GM19043 (cell line): Measurements from ENCODE around the gene NT5C3A.

ENCODE experiments used
- ATAC-seq: cut with Tn5 transposase; IDR thresholded peaks from one replicate; pipeline ENCODE4 v1.9.1; 2021; ENCODE audit warnings: low read depth; ENCODE audit not compliant: unreplicated experiment

The NT5C3A gene

GRCh38 chr7:33076737-33077136 lies 14.2 kb upstream of the NT5C3A start:
- peak; percentile 81 for ATAC-seq

DNA sequence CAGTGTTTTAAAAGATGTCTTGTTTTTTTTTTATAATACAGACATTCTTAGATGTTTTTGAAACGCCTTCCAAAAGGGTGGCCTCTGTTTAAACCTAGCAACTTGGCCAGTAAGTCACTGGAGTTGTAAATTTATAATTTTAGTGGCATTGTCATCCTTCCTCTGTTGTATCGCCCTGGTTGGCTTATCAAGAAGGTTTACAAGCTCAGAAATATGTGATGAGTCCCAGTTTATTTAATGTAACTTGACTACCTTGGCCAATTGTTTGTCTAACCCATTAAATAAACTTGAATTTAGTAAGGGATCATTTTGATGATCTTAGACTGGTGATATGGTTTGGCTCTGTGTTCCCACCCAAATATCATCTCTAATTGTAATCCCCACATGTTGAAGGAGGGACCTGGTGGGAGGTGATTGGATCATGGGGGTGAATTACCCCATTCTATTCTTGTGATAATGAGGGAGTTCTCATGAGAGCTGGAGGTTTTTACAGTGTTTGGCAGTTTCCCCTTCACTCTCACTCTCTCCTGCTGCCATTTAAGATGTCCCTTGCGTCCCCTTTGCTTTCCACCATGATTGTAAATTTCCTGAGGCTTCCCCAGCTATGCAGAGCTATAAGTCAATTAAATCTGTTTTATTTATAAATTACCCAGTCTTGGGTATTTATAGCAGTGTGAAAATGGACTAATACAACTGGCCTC lies 13.4 kb upstream of the NT5C3A start:
- no peak for ATAC-seq

DNA sequence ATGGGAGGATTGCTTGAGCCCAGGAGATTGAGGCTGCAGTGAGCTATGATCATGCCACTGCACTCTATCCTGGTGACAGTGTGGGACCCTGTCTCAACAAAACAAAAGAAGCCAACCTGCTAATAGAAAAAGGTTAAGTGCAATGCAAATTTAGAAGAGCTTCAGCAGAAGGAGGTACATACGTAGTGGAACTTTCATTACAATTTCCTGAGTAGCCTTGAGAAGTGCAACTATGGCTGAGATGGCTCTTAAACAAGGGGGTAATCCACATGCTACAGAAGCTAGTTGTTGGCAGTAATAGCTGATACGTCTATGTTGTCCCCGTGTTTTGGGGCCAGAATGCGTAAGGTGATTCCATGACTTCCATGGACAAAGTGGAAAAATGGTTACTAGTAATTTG lies 10.7 kb upstream of the NT5C3A start:
- no peak for ATAC-seq

DNA sequence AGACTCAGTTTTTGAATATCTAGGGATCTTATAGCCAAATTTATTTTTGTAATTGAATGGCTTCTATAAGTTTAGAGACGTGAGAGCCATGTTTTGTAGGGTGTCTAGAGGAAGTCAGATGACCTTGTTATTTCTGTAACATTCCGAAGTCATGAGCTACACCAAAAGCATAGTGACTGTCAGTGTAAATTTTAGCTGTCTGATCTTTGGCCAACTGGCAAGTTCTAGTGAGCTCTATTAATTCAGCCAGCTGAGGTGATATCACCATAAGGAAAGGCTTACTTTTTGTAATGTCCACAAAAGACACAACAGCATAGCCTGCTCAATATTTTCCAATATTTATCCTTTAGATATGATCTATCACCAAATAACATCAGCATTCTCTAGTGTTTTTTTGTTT lies 9.9 kb upstream of the NT5C3A start:
- no peak for ATAC-seq

- no peak for ATAC-seq
Measured at GRCh38 chr7:33070831-33071230, 8.3 kb upstream of the NT5C3A start.

GRCh38 chr7:33070277-33070676 lies 7.7 kb upstream of the NT5C3A start:
- no peak for ATAC-seq

DNA sequence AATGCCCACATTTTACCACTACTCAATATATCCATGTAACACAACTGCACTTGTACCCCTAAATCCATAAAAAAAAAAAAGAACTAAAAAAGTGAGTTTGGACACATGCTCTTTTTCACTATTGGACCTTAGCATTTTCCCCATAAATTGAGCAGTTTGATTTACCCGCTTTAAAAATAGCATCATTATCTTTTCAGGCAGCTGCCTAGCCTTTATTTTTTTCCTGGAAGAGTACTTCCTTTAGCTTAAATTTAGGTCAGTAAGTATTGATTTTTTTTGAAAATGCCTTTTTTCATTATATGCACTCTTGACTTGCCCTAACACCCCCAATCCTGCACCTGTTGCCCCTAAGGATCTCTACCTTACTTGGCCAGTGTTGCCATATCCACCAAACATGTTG lies 5.3 kb upstream of the NT5C3A start:
- no peak for ATAC-seq

- no peak for ATAC-seq
Measured at GRCh38 chr7:33066771-33067170, 4.2 kb upstream of the NT5C3A start.

DNA sequence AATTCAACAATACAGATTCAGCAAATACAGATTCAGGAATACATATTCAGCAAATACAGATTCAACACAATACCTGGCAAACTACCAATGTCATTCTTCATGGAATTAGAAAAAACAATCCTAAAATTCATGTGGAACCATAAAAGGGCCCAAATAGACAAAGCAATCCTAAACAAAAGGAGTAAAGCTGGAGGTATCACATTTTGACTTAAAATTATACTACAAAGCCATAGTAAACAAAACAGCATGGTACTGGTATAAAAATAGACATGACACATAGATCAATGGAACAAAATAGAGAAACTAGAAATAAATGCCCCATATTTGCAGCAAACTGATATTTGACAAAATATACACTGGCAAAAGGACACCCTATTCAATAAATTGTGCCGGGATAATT lies 3.4 kb upstream of the NT5C3A start:
- no peak for ATAC-seq

DNA sequence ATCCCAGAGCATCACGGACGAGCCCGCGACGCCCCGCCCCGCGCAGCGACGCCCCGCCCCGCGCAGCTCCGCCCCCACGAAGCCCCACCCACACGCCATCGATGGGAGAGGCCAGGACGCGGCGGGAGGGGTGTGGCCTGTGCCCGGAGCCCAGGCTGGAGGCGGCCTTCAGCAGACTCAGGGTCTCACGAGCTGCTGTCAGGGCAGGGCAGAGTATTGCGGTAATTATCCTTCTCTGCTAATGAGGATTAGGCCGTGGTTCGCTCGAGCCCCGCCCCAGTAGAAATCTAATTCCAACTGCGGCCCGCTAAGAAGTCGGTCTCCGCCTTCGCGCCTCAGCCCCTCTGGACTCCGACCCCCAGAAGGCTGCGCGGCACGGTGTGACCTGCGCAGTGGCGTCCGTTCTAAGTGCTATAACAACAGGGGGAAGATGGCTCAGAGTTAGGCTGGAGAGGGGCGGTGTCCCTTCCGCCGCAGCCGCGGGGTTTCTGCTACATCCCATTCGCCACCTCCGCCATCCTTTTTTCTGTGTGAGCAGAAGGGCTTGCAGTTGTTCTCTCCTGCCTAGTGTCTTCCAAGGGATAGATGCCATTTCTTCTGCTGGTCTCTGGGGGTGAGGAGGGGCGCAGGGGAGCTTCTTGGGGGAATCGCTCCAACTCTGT lies 337 bp upstream of the NT5C3A start:
- ATAC-seq, result peak; percentile 94

GRCh38 chr7:33061282-33061937 lies 1.2 kb downstream of the NT5C3A start:
- no peak for ATAC-seq

- ATAC-seq, result no peak
Measured at GRCh38 chr7:33059635-33060034, 2.9 kb downstream of the NT5C3A start.

DNA sequence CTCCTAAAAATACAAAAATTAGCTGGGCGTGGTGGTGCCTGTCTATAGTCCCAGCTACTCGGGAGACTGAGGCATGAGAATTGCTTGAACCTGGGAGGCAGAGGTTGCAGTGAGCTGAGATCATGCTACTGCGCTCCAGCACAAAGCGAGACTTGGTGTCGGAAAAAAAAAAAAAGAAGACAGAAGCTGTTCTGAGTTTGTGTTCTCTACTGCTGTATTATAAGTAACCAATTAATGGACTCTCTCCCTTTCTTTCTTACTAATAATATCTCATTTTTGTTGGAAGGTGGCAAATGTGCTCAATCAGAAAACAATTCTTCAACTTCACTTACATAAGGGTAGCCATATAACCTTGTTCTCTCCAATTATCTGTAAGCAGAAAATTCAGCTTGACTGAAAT lies 7.4 kb downstream of the NT5C3A start:
- ATAC-seq, result no peak

- no peak for ATAC-seq
Measured at GRCh38 chr7:33054261-33054964, 8.2 kb downstream of the NT5C3A start.

- ATAC-seq, result no peak
Measured at GRCh38 chr7:33053721-33054120, 8.9 kb downstream of the NT5C3A start.

- ATAC-seq, result peak; percentile 43
Measured at GRCh38 chr7:33050535-33051318, 11.8 kb downstream of the NT5C3A start.

GRCh38 chr7:33048704-33049103 lies 13.9 kb downstream of the NT5C3A start:
- ATAC-seq, result no peak

DNA sequence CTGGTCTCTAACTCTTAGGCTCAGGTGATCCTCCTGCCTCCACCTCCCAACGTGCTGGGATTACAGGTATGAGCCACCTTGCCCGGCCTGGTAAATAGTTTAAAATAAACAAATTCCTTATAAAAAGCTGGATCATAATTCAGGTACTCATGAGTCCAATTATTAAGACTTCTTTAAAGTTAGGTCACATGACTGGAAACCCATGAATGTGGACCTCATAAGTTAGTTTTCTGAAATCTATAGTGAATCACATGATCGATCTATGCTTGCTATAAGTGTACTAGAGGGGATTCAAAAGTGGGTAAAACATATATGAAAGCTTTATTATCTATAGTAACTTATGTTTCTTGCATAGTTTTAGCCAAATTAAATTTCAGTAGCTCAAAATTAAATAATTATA lies 14.3 kb downstream of the NT5C3A start:
- ATAC-seq, result no peak

DNA sequence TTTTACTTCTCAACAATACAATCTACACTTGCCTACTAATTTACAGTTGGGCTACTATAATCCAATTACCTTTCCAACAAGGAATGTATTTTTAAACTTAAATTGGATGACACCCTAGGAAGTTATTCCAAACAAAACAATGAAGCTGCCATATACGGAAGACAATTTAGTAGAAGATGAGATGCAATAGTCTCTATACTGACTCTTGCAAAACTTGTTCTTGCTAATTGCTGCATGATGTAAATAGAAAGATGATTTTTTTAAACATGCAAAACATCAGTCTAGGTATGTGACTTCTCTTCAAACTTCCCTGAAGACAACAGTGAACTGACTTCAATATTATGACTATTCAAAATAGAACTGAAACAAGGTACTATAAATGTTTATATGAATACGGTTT lies 17.6 kb downstream of the NT5C3A start:
- ATAC-seq, result no peak

GRCh38 chr7:33044401-33044718 lies 18.2 kb downstream of the NT5C3A start:
- no peak for ATAC-seq
